LNCAP (cell line): ENCODE data around the gene ALDH3A1.

ENCODE experiments used
- TF ChIP-seq, protein P1 (sequence below): fragments of 450-650 bp; IDR thresholded peaks from 2 replicates; pipeline ENCODE4 v1.5.1; 2017; ENCODE audit warnings: mild to moderate bottlenecking

Gene ALDH3A1

DNA sequence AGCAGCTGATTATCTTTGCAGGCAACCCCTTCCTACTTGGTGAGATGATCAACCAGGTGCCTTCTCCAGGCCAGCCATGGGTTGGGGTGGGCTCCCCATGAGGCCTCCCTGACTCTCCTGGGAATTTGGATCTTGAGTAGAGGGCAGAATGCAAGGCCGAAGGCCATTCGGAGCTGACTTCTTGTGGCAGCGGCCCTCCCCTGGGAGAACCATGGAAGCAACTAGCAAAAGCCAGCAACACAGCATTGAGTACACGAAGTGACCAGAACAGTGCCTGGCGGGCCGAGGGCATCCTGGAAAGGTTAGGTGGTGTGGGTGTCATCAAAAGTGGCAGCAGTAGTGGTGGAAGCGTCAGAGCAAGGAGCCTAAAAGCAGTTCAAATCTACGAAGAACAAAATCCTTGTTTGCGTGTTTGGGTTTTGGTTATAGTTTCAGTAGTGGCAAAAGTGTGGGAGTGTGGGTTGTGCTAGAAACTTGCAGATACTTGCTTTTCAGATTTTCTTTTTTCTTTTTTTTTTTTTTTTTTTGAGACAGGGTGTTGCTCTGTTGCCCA, 2.0 kb upstream of the ALDH3A1 start:
- TF ChIP-seq, protein P1, sequence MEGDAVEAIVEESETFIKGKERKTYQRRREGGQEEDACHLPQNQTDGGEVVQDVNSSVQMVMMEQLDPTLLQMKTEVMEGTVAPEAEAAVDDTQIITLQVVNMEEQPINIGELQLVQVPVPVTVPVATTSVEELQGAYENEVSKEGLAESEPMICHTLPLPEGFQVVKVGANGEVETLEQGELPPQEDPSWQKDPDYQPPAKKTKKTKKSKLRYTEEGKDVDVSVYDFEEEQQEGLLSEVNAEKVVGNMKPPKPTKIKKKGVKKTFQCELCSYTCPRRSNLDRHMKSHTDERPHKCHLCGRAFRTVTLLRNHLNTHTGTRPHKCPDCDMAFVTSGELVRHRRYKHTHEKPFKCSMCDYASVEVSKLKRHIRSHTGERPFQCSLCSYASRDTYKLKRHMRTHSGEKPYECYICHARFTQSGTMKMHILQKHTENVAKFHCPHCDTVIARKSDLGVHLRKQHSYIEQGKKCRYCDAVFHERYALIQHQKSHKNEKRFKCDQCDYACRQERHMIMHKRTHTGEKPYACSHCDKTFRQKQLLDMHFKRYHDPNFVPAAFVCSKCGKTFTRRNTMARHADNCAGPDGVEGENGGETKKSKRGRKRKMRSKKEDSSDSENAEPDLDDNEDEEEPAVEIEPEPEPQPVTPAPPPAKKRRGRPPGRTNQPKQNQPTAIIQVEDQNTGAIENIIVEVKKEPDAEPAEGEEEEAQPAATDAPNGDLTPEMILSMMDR: no peak

GRCh38 chr17:19748807-19749193, 702 bp upstream of the ALDH3A1 start:
- TF ChIP-seq, protein P1: no peak

DNA sequence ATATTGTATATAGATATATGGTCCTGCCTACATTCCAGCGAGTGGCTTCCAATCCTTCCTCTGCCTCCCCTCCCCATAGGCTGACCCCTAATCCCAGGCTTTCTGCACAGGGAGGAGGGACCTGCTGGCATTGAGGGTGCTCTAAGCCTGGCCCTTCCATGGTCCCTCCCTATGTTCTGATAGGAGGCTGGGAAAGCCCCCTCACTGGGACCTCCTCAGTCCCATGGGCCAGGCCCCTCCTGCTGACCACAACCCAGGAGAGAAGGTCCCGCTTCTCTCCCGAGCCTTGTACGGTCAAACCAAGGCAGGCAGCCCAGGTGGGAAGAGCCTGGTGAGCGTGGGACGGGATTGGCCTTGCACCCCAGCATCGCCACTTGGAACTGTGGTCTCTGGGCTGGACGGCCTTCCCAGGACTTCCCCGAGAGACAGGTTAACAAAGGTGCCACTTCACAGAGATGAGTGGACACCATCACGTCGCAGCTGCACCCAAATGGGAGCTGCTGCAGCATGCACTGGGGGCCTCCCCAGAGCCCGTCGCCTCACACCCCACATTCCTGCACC, 859 bp downstream of the ALDH3A1 start:
- TF ChIP-seq, protein P1: no peak

DNA sequence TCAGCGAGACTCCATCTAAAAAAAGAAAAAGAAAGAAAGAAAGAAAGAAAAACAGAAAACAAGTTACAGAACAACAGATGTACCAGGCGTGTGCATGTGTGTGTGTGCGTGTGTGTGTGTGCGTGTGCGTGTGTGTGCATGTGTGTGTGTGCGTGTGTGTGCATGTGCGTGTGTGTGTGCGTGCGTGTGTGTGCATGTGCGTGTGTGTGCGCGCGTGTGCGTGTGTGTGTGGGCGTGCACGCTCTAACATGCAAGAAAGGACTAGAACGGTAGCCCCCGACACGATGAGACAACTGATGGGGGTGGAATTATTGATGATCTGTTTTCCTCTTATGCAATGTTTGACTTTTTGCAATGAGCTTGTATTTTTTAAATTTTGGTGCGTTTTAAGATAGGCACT, 1.6 kb downstream of the ALDH3A1 start:
- TF ChIP-seq, protein P1: no peak

DNA sequence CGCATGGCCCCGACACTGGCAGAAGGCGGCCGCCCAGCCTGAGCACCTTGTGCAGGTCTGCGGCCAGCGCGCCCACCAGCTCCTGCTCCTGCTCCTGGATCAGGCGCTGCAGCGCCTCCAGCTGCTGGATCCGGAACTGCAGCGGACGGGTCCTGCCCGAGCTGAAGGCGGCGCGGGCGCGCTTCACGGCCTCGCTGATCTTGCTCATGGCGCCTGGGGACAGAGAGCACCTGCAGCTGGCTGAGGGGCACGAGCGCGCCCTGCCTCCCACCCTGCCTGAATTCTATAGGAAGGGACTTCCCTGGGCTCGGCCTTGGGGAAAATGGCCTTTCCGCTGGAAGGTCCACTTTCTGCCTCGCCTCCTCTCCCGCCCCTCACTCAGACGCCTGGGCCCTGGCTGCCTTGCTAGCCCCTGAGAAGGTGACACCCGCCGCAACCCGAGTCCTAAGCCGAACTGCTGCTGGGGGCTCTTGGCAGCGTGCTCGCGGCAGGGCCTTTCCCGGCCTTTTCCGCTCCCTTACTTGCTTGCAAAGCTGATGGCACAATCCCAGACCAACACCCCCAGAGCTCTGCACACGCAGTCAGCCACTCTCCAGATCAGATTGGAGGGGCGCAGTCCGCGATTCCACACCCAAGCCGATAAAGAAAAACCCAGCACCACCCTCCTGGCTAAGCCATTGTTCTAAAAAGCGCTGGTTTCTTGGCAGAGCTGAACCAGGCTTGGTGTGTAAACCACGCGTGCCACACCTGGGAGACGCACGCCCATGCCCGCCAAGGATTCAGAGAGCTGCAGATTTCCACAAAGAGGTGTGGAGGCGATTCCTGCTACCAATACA, 3.0 kb downstream of the ALDH3A1 start:
- TF ChIP-seq, protein P1: peak; percentile 65

DNA sequence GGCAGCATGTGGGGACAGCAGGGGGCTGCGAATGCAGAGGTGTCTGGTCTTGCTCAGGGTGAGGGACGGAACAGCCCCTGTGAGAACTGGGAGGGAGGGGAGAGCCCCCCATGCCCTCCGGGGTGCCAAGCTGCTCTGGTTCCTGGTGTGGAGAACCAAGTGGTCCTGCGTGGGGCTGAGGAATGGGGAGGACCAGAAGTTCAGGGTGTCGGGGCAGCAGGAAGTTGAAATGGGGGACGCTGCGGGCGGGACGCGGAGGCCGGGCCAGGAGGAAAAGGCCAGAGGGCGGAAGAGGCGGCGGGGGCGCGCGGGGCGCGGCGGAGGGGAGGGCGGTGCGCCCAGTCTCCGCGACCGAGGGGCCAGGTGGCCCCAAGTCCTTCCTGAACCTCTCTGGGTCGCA, 3.6 kb downstream of the ALDH3A1 start:
- TF ChIP-seq, protein P1: no peak

DNA sequence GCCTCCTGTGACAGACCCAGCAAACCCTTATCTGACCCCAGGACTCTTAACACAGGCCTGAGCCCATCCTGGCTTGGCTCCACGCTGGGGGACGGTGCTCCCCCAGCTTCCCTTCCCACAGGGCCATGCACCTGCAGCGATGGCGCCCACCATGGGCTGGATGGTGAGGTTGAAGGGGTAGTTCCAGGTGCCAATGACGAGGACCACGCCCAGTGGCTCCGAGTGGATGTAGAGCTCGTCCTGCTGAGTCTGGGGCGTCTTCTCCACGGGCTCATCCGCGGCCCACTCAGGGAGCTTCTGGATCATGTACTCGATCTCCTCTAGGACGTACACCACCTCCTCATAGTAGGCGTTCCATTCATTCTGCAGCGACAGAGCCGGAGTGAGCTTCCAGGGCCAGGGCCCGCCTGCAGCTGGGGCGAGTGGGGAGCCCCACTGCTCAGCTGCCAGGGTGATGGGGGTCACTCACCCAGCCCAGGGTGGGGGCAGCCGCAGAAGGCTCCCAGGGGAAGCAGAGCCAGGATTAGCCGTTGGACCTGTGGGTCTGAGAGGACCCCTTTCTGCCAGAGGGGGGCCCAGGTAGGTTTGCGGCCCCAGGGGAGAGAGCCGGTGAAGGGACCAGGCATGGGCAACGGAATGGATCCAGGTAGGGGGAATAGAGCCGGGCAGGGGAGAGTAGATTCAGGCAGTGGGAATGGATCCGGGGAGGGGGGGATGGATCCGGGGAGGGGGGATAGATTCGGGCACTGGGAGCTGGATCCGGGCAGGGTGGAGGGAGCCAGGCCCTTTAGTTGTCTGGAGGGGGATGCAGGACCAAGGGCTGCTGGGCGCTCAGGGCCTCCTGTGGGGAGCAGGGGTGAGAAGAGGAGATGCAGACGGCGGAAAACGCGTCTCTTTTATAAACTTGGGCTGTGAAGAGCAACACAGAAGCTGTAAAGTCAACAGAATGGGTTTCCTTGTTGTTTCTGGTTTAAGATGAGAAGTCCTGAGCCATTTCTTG, 4.7 kb downstream of the ALDH3A1 start:
- TF ChIP-seq, protein P1: no peak
